Measurements from ENCODE around the gene SUSD4.

DNA sequence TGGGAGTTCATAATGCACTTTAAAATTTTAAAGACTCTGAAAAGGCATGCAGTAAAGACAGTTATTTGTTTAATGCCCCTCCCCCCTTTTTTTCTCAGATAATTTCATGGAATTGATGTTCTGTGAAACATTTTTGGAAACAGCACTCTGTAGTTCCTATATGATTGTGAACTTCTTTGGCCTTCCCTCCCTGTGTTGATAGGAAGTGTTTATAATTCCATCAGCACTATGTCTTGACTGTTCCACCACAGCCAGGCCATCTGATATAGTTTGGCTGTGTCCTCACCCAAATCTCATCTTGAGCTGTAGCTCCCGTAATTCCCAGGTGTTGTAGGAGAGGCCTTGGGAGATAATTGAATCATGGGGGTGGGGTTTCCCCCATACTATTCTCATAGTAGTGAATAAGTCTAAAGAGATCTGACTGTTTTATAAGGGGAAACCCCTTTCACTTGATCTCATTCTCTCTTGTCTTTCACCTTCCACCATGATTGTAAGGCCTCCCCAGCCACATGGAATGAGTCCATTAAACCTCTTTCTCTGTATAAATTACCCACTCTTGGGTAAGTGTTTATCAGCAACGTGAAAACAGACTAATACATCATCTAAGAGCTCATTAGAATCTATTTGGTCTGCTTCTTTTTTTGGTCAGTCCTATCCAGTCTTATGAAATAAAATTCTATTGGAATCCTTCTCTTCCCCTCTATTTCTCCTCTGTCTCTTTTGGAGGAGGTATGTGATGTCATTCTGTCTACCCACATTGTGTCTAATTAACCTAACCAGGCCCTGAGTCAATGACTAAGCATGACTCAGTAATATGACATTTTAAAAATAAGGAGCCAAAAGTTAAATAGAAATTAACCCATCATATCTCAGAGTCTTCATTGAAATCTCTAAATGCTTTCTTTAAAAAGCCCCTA, 38.2 kb upstream of the SUSD4 start:
- TF ChIP-seq, protein P1, sequence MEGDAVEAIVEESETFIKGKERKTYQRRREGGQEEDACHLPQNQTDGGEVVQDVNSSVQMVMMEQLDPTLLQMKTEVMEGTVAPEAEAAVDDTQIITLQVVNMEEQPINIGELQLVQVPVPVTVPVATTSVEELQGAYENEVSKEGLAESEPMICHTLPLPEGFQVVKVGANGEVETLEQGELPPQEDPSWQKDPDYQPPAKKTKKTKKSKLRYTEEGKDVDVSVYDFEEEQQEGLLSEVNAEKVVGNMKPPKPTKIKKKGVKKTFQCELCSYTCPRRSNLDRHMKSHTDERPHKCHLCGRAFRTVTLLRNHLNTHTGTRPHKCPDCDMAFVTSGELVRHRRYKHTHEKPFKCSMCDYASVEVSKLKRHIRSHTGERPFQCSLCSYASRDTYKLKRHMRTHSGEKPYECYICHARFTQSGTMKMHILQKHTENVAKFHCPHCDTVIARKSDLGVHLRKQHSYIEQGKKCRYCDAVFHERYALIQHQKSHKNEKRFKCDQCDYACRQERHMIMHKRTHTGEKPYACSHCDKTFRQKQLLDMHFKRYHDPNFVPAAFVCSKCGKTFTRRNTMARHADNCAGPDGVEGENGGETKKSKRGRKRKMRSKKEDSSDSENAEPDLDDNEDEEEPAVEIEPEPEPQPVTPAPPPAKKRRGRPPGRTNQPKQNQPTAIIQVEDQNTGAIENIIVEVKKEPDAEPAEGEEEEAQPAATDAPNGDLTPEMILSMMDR (IDR thresholded peaks at IDR 0.05), result no peak
- TF ChIP-seq ESRRA (IDR thresholded peaks at IDR 0.05; ENCODE audit: borderline replicate concordance, low read length), result no peak

All from A549 (cell line).